WERI-Rb-1 (cell line): ENCODE measurements around the gene KRT82.
"Not testable (repeated sequence)": the region's sequence is repeated elsewhere in the genome, so short reads cannot be mapped to it uniquely, and the experiment has no call there.

Source experiments
- DNase-seq: peaks from one replicate; pipeline ENCODE4 v3.0.0-alpha.2; 2020
- H3K27ac ChIP-seq: fragments of 250-450 bp; sonication (Bioruptor Pico); 2 replicates; pipeline ENCODE4 v1.5.1; 2020; ENCODE audit warnings: mild to moderate bottlenecking, moderate library complexity
- H3K27me3 ChIP-seq: fragments of 250-450 bp; sonication (Bioruptor Pico); 2 replicates; pipeline ENCODE4 v1.5.1; 2021; ENCODE audit warnings: mild to moderate bottlenecking, low read depth, moderate library complexity; ENCODE audit not compliant: insufficient read depth, severe bottlenecking
- H3K36me3 ChIP-seq: fragments of 250-450 bp; sonication (Bioruptor Pico); 2 replicates; pipeline ENCODE4 v1.5.1; 2020; ENCODE audit warnings: mild to moderate bottlenecking, moderate library complexity
- H3K4me3 ChIP-seq: 2 replicates; pipeline ENCODE4 v1.5.1; 2011; ENCODE audit warnings: low read depth, mild to moderate bottlenecking, control low read depth, low read length
- H3K9me3 ChIP-seq: fragments of 250-450 bp; sonication (Bioruptor Pico); 2 replicates; pipeline ENCODE4 v1.5.1; 2021; ENCODE audit warnings: mild to moderate bottlenecking, moderate library complexity; ENCODE audit not compliant: severe bottlenecking
- TF ChIP-seq, protein P1 (sequence below): IDR thresholded peaks from 2 replicates; pipeline ENCODE4 v1.5.1; 2011; ENCODE audit warnings: low read depth, mild to moderate bottlenecking, control low read depth, inconsistent platforms, low read length

KRT82 gene

GRCh38 chr12:52347016-52347415 lies 59.1 kb downstream of the KRT82 start:
- Histone ChIP-seq H3K27me3 (peaks cover 8% of the 10 kb centered on the region), H3K4me3 (no peak overlapping the region), H3K36me3 (no peaks in the 10 kb centered on the region), H3K27ac (no peak overlapping the region), H3K9me3 (peaks cover 13% of the 10 kb centered on the region)
- TF ChIP-seq, protein P1, sequence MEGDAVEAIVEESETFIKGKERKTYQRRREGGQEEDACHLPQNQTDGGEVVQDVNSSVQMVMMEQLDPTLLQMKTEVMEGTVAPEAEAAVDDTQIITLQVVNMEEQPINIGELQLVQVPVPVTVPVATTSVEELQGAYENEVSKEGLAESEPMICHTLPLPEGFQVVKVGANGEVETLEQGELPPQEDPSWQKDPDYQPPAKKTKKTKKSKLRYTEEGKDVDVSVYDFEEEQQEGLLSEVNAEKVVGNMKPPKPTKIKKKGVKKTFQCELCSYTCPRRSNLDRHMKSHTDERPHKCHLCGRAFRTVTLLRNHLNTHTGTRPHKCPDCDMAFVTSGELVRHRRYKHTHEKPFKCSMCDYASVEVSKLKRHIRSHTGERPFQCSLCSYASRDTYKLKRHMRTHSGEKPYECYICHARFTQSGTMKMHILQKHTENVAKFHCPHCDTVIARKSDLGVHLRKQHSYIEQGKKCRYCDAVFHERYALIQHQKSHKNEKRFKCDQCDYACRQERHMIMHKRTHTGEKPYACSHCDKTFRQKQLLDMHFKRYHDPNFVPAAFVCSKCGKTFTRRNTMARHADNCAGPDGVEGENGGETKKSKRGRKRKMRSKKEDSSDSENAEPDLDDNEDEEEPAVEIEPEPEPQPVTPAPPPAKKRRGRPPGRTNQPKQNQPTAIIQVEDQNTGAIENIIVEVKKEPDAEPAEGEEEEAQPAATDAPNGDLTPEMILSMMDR = no peak
- no peak for DNase-seq

GRCh38 chr12:52346593-52346992 lies 59.5 kb downstream of the KRT82 start:
- Histone ChIP-seq H3K9me3 (peaks cover 13% of the 10 kb centered on the region), H3K27me3 (peaks cover 8% of the 10 kb centered on the region), H3K27ac (no peak overlapping the region), H3K36me3 (no peaks in the 10 kb centered on the region), H3K4me3 (no peak overlapping the region)
- no peak for DNase-seq
- TF ChIP-seq, protein P1 = no peak

GRCh38 chr12:52345041-52345440 lies 61.1 kb downstream of the KRT82 start:
- H3K36me3 ChIP-seq, H3K27me3 ChIP-seq, H3K4me3 ChIP-seq, H3K27ac ChIP-seq: not testable (repeated sequence)
- H3K9me3 ChIP-seq = peaks cover 13% of the 10 kb centered on the region
- peak; percentile 36 for DNase-seq

DNA sequence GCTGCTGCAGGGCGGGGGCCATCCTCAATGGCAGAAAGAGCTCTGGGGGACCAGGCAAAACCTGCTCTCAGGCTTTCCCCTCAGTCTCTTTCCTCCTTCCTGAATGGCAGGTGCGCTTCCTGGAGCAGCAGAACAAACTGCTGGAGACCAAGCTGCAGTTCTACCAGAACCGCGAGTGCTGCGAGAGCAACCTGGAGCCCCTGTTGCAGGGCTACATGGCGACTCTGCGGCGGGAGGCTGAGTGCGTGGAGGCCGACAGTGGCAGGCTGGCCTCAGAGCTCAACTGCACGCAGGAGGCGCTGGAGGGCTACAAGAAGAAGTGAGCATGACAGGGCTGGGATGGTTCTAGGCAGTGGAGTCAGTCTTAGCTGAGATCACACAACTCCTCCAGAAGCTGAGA lies 62.0 kb downstream of the KRT82 start:
- no peak for DNase-seq
- no peak overlapping the region for H3K4me3 ChIP-seq
- no peaks in the 10 kb centered on the region for H3K36me3 ChIP-seq
- H3K27ac ChIP-seq = no peak overlapping the region
- no peaks in the 10 kb centered on the region for H3K27me3 ChIP-seq
- peaks cover 13% of the 10 kb centered on the region for H3K9me3 ChIP-seq
- TF ChIP-seq, protein P1 = no peak
